VCaP (cell line): ENCODE results near the gene THBS1.

Experiments used
- H3K27ac ChIP-seq: fragments of 450-650 bp; 2 replicates; pipeline ENCODE4 v1.5.1; 2017
- TF ChIP-seq, protein P1 (sequence below): fragments of 450-650 bp; conservative IDR thresholded peaks from 2 replicates; pipeline ENCODE4 v1.5.1; 2017; ENCODE audit warnings: mild to moderate bottlenecking, moderate library complexity

Gene THBS1

DNA sequence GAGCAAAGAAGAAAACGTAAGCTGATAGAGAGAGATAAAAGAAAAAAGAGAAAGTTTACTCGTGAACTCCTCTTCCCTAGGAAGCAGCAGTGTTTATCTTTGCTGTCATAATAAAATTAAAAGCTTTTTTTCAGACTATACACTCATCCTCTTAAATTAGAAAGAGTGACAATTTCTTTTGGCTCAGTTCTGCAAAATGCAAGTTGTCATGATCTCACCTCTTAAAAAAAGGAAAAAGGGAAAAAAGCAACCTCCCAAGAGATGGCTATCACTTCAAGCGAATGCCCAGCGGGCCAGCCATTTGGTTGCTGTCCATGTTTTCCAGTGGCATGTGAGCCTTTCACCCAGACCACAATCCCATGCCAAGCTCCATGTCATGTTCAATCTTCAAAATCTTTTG, 7.0 kb upstream of the THBS1 start:
- H3K27ac ChIP-seq, result no peak overlapping the region; the same call in 1 of the 2 replicates
- TF ChIP-seq, protein P1, sequence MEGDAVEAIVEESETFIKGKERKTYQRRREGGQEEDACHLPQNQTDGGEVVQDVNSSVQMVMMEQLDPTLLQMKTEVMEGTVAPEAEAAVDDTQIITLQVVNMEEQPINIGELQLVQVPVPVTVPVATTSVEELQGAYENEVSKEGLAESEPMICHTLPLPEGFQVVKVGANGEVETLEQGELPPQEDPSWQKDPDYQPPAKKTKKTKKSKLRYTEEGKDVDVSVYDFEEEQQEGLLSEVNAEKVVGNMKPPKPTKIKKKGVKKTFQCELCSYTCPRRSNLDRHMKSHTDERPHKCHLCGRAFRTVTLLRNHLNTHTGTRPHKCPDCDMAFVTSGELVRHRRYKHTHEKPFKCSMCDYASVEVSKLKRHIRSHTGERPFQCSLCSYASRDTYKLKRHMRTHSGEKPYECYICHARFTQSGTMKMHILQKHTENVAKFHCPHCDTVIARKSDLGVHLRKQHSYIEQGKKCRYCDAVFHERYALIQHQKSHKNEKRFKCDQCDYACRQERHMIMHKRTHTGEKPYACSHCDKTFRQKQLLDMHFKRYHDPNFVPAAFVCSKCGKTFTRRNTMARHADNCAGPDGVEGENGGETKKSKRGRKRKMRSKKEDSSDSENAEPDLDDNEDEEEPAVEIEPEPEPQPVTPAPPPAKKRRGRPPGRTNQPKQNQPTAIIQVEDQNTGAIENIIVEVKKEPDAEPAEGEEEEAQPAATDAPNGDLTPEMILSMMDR, result no peak

DNA sequence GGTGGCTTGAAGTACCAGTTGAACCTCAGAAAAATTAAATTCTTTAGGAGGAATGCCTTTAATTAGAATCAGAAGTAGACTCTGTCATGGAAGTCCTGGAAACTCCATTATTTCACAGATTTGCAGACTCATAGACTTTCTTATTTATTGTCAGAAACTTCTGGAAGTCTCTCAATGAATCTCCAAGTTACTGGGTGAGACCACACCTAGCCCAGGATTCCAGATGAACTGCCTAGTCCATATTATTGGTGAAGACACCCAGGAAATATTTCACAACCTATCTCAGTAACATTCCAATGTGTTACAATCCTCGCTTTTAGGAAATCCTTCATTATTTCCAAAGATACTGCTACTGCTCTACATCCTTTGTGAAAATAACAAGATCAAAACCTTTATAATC, 6.5 kb upstream of the THBS1 start:
- TF ChIP-seq, protein P1, result no peak
- H3K27ac ChIP-seq, result peak overlapping the region; percentile 57; the same call in 1 of the 2 replicates

DNA sequence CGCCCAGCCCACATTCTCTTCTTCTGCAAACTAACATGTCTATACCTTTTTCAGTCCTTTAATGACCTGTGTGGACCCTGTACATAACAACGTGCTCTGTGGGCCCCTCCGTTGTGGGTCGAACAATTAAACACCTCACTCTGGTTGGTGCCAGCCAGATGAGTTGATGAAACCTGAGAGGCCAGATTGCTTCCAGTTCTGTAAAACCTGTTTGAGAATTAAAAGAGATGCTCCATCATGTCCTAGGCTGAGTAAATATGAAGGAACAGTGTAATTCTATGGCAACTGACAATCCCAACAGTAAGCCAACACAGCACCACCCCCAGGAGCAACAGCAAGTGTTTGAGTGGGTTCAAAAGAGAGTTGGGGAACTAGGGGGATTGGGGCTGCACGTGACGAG, 5.7 kb upstream of the THBS1 start:
- peak overlapping the region; percentile 57 for H3K27ac ChIP-seq
- TF ChIP-seq, protein P1, result no peak

DNA sequence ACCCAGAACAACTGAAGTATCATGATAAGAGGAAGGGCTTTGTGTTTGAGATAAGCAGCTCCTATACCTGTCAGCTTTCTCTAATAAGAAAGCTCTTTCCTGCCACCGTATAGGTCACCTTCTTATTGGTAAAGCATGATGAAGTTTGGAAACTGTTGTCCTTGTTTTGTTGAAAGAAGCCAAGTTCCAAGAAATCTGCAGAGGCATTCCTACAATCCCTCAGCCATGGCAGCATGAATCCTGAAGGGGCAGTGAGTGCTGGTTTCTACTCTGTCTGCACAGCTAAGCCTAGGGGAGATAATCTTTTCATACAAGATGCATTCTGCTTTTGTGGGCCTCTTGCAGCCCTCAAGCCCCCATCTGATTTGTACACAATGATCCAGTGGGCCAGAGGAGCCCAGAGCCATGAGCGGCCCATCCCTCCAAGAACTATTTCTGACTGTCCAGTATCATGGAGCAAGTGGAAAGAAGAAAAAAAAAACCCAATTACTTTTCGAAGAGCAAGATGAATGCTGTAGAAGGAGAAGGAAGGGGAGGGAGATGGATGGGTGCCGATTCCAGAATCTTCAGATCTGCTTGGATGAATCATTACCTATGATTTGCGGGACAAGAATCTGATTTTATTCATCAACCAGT, 1.9 kb upstream of the THBS1 start:
- TF ChIP-seq, protein P1, result no peak; the same call in 1 of the 2 replicates
- peak overlapping the region; percentile 94 for H3K27ac ChIP-seq

DNA sequence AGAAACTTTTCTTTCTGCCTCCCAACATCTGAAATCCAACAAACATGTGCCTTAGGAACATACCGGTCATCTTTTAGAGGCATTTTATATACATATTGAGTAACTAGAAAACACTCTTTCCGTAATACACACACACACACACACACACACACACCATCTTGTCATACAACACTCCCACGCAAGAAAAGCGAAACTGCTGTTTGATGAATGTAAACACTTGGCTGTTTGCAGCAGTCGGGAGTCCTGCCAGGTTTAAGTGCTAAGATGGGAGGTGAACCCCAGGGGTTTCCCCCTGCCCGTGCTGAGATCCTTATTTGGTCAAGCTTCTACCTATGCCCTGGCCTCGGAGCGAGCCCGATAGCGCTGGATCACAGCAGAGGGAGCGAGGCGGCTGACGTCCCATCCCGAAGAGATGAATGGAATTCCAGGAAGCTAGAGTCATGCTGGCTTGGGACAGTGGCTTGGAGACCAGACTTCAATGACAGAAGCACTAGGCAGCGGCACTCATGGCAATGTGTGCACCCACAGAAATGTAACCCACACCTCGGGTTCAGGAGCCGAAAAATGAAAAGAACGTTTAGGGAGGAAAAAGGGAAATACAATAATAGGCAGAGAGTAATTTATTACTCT, 1.3 kb upstream of the THBS1 start:
- peak overlapping the region; percentile 94 for H3K27ac ChIP-seq
- TF ChIP-seq, protein P1, result no peak

DNA sequence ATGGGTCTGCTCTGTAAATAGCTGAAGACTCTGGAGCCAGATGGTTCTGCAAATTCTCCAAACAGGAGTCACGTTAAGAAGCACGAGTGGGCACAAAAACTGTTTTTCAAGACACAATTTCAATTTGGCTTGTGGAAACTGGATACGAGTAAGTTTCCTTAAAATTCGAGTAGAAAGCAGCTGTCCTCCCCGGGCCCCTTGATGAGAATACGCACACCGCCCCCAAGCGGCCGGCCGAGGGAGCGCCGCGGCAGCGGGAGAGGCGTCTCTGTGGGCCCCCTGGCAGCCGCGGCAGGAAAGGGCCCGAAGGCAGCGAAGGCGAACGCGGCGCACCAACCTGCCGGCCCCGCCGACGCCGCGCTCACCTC, 778 bp upstream of the THBS1 start:
- H3K27ac ChIP-seq, result peak overlapping the region; percentile 94

DNA sequence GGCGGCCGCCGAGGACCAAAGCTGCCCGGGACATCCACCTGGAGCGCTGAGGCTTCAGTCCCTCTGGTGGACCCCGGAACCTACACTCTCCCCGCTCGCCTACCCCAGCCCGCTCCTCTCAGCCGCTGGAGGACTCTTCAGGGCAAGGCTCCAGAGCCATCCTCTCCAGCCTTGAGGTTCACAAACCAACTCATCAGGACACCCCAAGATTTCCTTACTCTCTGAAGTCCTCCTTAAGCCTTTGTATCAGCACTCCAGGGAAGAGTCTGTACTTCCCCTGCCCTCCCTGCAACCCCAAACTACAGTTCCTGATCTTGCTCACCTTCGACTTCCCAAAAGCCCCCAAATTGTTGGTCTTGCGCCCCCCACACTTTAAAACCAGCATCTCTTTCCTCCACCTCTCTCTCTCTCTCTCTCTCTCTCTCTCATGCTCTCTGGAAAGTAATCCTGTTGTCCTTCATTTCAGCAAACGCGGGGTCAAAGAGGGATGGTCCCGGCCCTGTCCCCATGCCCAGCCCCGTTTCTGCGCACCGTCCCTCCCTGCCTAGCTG, 438 bp downstream of the THBS1 start:
- TF ChIP-seq, protein P1, result no peak
- H3K27ac ChIP-seq, result peak overlapping the region; percentile 94

More for the DNA sequence above, 778 bp upstream of the THBS1 start:
- TF ChIP-seq, protein P1, result peak; percentile 93
